Stimulated activated CD4-positive, alpha-beta T cell treated with anti-CD3 and anti-CD28 coated beads, Interleukin-12 subunit alpha, Interleukin-12 subunit beta, amount 100 ng/mL, for 24 hours (primary cell): ENCODE results near the gene SIAH3.

Experiments
- DNase-seq, 2 experiments: peaks; one replicate each; pipeline ENCODE4 v3.0.0-alpha.2; 2020; ENCODE audit warnings: low read depth in 2 of 2

SIAH3 gene

DNA sequence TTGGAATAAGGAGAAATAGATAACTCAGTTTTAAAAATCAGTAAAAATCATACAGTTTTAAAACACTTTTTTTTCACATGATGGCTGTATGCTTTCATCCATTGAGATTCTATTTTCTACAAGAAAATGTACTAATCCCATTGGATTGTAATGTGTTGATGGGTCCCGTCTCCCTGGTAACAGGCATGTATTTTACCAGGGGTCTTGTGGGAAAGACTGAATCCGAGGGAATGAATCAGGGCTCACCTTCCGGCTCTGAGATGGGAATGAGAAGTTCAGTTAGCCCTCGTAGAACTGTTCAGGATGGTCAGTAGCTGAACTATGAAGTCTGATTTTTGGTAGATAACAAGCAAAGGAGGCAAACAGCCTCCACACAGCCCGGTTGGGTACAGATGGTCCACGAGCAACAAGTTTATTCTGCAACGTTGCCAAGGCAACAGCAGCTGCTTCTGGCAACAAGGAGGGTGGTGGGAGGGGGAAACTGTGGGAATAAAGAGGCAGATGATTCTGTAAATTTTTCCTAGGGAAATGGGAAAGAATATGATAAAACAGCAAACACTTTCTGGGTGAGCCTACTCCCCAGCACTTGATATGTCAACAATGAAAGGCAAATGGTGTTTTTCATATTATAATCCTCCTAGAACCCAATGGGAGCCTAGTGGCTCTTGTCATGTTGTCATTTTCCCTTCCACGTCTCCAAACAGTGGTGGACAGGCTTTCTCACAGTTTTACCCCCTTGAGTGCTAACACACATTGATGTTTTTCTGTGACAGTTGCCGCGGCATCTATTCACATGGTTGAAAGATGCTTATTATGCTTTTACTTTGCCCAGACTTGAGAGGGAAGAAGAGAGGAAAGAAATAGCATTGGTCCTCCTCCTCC is 12.4 kb upstream of the SIAH3 start:
- DNase-seq: no peak

- no peak for DNase-seq
Observed at GRCh38 chr13:45861322-45861721, 9.8 kb upstream of the SIAH3 start.

DNA sequence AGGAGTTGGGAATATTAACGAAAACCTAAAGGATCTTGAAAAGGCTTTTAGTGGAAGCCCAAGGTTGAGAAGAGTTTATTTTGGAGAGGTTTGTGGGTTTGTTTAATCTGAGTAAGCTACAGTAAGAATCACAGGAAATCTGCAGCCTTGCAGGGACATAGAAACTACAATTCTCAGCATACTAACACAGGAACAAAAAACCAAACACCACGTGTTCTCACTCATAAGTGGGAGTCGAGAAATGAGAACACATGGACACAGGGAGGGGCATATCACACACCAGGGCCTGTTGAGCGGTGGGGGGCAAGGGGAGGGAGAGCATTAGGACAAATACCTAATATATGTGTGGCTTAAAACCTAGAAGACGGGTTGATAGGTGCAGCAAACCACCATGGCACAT is 8.7 kb upstream of the SIAH3 start:
- DNase-seq: no peak

DNA sequence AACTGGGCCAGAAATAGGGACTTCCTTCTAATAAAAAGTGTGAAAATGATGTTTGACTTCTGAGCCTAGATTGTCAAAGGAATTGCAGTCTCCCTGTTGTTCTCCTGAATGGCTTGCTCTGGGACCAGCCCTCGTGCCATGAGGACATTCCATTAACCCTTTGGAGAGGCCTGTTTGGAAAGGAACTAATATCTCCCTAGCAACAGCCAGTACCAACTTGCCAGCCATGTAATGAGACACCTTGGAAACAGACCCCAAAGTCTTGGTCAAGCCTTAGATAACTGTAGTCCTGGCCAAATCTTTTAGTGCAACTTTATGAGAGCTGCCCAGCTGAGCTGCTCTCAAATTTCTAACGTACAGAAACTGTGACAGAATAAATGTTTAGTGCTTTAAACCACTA is 8.2 kb upstream of the SIAH3 start:
- DNase-seq: no peak

DNA sequence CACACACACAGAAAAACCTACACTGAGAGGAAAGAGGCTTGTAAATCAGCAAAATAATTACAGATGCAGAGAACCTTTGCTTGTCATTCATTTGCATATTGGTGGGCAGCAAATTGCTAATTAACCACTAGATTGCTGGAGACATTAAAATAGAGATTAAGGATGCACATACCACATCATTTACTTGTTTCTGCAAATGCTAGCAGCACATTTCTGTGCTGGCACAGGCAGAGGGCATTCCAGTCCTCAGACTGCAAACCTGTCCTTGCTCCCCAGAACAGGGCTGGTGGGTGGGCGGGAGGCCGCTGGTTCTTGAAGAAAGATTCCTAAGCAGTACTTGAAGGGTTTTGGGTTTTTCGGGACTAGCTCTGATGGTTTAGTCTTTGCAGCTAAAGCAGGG is 941 bp upstream of the SIAH3 start:
- no peak for DNase-seq

DNA sequence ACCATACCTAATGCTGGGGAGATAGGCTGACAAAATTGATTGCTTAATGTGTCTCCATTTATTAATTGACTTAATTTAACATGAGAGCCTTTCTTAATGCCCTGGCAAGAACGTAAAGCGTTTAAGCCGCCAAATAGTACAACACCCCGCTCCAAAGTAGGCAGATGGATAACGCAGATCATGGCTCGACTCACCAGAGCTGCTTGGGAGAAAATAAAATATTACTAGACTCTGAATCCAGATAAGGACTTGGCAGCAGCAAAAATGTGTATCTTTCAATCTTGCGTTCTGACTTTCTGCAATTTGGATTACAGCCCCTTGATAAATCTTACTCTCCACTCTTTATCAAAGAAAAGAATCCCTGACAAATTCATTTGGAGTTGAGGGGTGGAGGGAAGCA is 403 bp upstream of the SIAH3 start:
- no peak for DNase-seq

GRCh38 chr13:45850027-45850613 is 1.4 kb downstream of the SIAH3 start:
- no peak for DNase-seq

DNA sequence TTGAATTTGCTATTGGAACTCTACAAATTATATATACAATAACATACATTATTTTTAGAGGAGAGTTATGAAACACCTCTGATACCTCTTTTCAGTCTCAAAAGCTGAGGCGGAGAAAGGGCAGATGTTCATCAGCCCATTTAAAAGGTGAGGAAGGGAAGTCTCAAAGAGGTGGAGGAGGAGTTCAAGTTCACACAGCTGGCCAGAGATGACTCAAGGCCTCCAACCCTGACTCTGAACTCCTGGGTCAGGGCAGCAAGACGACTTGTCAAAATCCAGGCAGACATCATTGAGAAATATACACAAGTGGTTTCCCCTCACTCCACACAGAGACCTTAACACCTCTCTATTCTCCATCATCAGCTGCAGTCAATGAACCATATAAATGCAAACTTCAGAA is 2.1 kb downstream of the SIAH3 start:
- no peak for DNase-seq

DNA sequence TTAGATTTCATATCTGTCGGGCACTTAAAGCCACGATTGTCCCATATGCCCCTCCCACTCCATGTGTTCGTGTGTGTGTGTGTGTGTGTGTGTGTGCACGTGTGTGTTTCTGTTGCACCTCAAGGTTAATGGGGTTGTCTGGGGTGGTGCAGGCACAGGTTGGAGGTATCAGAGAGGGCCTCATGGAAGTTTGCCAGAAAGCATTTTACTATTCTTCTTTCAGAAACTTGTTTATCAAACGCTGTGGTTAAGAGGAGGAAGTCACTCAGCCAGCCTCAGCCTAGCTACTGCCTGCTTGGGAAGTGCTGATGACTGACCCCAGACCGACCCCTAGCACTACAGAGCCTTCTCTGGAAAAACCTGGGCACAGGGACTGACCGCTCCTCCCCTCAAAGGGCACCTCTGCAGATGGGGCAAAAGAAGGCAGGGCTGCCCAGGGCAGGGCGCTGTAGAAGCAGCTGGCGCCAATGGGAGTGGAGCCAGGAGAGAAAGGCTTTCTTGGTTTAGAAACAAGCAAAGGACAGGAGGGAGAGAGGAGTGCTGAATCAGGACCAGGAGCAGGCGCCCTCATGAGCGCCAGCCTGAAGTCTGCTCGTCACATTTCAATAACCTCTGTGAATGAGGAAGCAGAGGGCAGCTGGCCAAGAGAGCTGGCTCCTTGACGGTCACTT is 3.9 kb downstream of the SIAH3 start:
- DNase-seq: no peak

DNA sequence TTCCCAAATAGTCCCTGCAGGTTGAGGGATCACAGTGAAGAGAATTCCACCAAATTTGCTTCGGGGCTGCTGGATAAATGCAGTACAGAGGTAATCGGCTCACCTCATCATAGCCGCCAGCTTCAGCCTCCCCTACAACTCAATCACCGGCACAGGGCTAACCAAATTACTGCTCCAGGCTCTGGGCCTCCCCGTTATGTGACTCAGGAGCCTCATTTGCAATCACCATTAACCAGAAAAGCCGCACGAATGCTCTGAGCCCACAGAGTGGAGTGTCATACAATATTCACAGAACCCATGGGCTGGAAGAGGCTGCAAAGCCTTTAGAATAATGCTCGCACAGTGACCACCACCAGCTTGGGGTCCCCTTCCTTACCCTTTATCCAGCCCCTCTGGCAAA is 4.9 kb downstream of the SIAH3 start:
- no peak for DNase-seq

GRCh38 chr13:45838171-45838745 is 13.3 kb downstream of the SIAH3 start:
- DNase-seq: no peak

DNA sequence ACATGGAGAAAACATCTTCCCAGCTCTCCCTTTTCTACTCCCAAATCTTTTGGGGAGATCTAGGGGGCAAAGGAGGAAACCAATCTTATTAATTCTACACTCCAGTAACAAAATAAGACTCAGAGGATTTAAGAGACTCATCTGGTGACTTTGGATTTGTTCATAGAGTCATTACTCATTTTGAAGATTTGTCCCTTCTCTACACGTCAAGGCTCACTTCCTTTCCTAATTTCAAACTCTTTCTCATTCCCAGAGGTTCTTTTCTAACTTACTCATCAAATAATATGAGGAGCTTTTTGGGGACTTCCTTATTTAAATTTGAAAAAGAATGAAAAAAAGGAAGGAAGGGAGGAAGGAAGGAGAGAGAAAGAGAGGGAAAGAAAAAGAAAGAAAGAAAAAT is 14.4 kb downstream of the SIAH3 start:
- DNase-seq: no peak

DNA sequence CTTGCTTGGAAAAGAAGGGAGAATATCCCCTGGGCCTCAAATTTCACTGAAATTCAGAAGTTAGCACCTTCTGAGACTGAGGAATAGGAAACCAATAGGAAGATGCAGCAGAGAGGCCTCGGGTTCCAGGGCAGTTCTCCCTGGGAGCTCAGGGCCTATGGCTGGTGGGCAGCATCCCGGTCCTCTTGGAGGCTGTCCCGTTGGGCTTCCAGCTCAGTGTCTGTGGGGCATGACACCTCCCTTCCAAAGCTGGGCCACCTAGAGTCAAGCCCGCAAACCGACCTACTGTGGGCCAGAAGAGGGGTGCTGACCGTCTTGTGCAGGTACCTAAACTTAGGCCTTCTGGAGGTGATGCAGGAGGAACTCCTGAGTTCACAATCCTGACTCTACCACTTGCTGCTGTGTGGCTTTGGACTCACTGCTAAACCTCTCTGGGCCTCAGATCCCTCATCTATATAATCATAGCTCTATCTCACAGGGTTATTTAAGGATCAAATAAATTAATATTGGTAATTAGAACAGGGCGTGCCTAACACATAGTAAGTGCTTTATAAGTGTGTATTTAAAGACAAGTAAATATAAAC is 17.1 kb downstream of the SIAH3 start:
- DNase-seq: no peak

DNA sequence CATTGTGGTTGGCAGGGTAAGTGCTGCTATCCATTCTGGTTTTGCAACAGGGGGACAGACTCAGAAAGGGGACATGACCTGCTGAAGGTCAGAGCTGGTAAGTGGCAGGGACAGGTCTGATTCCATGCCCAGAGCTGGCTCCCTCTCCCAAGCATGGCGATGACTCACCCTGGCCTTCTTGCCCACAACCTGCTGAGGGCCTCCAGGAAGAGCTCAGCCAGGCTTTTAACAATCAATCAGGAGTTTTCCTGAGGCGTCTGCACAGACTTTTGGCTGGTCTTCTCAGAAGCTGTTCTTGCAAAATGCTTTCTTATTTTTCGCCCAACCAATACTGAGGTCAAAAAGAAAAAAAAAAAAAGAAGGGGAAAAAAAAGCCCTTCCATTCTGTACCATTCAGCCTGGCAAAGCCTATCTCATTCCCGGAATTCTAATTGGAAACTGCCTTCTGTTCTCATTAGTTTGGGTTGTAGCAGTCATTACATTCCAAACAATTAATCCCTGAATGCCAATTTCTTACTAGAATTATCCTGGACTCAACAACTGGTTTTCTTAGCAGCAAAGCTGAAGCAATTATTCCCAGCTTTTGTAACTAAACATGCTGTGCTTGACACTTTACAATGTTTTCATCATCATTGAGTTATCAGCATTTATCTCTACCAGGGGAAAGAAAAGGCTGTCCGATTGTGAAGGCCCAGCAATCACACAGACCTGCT is 17.7 kb downstream of the SIAH3 start:
- no peak for DNase-seq

DNA sequence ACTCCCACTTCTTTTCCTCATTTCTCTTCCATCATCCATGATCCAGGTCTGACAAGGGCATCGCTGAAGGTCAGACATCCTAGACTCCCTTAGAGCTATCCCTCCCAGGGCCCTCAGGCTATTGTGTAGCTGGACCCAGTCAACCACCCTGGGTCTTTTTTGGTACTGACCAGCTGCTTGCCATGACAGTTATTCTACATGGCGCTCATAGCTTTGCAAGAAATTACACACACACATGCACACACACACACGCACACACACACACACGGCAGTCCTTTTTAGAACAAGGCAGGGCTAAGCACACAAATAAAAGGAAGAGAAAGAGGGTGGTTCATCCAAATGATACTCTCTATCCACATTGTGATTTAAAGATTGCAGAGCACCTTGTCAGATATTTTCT is 18.3 kb downstream of the SIAH3 start:
- no peak for DNase-seq

DNA sequence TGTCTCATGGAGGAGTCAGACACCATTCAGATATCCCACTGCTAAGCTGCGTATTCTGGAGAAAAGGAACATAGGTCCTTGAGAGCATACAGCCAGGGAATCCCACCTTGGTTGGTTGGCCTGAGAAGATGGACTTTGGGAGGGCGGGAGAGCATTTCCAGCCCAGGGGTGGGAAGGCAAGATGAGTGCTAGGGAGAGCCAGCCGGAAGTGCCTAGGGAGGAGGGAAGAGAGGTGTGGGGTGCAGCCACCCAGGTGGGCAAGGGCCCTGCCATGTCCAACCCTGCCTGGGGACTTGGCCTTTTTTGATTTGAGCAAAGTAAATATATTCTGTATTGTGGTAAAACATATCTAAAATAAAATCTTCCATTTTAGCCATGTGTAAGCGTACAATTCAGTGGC is 19.7 kb downstream of the SIAH3 start:
- no peak for DNase-seq

- no peak for DNase-seq
Observed at GRCh38 chr13:45830121-45830520, 21.4 kb downstream of the SIAH3 start.

- no peak for DNase-seq
Observed at GRCh38 chr13:45828256-45828968, 23.1 kb downstream of the SIAH3 start.

DNA sequence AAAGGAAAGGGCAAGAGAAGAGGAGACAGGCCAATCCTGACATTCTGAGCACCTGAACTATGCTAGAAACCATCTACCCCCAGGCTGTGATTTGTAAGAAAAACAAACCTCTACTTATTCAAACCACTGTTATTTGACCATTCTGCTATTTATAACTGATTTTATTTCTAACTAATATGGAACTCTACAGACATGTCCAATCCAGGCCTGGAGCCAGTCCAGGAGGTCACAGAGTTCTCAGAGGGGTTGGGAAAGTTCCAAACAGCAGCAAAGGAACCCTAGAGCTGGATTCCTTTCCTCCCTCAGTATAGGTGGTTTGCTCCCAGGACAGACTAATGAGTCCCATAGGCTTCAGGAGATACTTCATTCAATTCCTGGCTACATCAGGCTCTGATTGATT is 24.2 kb downstream of the SIAH3 start:
- DNase-seq: no peak

- no peak for DNase-seq
Observed at GRCh38 chr13:45826731-45827130, 24.8 kb downstream of the SIAH3 start.

DNA sequence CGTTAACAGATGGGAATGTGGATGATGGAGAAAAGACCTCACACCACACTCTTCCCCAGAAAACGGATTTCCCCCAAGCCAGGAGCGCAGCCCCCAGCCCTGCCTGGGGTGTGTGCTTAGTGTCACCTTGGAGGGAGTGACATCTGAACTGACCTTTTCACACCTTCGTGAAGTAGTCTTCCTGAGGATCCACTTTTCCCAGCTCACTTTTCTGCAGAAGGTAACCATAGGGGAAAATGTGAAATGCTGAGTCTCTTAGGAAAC is 26.2 kb downstream of the SIAH3 start:
- no peak for DNase-seq
